ENCODE results near the gene TMEM18.
"Not testable (repeated sequence)": the region's sequence is repeated elsewhere in the genome, so short reads cannot be mapped to it uniquely, and the experiment has no call there.

TMEM18 gene

GRCh38 chr2:677056-677958 lies at the start of gene TMEM18:
Gene TMEM18 (minus strand): TSS chr2:677406. CDS start chr2:677345, 61 bp downstream.
- peak; percentile 94 for DNase-seq (ENCODE audit: low spot score)

DNA sequence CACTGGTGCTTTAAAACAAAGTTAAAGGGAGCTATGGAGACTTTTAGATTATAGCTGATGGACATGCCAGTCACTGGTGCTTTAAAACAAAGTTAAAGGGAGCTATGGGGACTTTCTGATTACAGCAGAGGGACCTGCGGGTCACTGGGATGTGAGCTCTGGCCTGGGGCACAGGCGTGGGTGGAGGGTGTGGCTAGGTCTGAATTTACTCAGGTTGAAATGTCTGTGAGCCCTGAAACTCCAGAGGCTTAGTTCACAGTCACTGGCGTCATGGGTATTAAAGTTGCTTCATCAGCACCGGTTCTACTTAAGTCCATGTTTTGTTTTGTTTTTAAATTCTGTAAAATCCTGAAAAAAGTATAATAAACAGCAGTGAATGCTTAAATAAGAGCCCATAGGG lies 49.0 kb upstream of the TMEM18 start:
- no peak for DNase-seq (ENCODE audit: low spot score)

DNA sequence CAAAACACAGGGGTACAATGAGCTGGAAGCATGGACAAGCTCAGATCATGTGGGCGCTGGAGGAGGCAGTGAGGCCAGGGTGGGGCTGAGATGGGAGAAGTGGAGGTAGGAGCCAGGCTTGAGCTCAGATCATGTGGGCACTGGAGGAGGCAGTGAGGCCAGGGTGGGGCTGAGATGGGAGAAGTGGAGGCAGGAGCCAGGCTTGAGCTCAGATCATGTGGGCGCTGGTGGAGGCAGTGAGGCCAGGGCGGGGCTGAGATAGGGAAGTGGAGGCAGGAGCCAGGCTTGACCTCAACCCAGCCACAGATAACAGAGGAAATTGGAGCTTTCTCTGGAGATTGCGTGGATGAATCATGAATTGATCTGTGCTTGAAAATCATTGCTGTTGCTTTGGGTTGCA lies 48.3 kb upstream of the TMEM18 start:
- DNase-seq (ENCODE audit: low spot score): no peak

DNA sequence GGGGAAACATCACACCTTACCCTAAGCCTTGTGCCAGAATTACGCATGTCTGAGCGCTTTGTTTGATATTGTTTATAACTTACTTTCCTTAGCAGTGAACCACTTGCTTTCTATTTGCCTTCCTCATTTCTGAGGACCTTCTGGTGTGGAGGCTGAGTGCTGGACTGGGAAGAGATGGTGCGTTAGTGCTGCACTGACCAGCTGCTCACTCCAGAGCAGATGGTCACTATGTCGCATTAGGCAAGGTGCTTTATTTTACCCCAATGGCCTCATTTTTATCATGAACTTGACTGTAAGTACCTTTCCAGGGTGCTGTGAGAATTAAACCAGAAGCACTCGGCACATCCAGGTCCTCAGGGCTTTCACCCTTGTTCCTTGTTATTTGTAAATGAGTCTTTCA lies 46.6 kb upstream of the TMEM18 start:
- no peak for DNase-seq (ENCODE audit: low spot score)

DNA sequence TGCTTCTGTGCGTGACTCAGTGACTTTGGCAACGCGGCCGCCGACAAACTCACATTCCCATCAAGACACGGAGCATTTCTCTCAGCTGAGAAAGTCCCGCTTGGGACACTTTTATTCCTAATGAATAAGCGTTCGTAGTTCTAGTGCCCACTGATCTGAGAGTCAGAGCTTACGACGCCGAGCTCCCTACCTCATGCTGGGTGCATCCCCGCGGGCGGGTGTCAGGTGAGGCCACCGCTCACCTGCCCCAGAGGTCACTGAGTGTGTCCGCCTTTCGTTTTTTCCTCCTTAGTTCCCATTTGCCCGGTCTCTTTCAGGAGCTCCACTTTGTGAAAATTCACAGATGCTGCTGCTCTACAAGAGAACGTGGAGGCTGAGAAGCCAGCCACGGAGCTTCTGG lies 43.6 kb upstream of the TMEM18 start:
- DNase-seq (ENCODE audit: low spot score): no peak

- DNase-seq (ENCODE audit: low spot score): no peak
These were observed 42.5 kb upstream of the TMEM18 start for GRCh38 chr2:719734-720133.

GRCh38 chr2:719191-719590 lies 42.0 kb upstream of the TMEM18 start:
- no peak for DNase-seq (ENCODE audit: low spot score)

- DNase-seq (ENCODE audit: low spot score): no peak
These were observed 40.5 kb upstream of the TMEM18 start for GRCh38 chr2:717661-718060.

DNA sequence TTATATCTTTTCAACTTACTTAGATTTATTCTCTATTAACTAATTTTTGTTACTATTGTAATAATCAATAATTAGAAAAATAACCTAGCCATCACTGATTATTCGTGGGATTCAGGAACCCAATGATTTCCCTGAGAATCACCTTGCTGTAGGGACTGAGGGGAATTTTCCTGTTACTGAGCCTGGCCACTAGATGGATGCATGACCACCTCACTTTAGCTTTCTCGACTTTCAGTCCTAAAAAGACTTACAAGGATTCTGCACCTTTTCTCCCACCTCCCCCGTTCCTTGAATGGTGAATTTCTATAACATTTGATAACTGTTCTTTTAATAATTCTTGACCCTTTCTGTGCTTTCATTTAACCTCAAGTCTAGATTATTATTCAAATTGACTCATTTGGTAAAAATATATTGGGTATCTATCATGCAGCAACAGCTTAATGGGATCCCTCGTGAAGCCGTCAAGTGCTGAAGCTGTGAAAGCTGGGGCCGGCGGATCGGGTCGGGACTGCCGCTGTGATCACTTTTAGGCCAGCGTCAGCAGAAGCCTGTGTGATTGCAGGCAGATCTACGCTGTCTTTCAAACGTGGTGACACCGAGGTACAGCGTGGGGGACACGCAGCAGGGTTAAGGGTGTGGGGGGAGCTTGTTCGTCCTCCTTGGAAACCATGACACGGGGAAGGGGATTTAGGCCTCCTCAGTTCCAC lies 38.8 kb upstream of the TMEM18 start:
- DNase-seq (ENCODE audit: low spot score): no peak

GRCh38 chr2:715038-715437 lies 37.8 kb upstream of the TMEM18 start:
- no peak for DNase-seq (ENCODE audit: low spot score)

DNA sequence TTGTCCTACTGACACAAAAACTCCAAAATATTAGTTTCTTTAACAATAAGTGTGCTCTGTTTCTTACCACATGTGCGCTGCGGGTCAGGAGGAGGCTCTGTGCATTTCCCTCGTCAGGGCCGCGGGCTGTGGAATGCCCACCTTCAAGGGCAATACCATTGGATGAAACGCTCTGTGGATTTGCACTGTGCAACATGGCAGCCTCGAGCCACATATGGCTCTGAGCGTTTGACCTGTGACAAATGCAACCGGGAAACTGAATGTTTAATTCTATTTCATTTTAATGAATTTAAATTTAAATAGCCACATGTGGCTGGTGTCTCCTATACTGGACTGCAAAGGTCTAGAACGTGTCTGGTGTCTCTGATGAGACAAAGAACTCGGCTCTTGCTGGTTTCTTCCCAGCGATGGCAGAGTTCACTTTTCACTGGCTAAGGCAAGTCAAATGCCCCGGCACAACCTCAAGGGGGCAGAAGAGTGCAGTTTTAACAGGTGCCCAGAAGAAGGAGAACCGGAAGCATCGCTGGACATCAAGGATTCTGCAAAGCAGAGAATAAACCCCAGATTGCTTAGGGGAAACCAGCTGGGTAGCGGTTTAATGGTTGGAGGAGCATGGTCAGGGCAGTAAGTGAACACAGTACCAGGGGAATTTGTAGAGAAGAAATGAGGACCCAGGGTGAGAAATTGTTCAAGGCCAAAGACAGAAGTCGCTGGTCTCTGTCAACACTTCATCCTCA lies 37.0 kb upstream of the TMEM18 start:
- no peak for DNase-seq (ENCODE audit: low spot score)

DNA sequence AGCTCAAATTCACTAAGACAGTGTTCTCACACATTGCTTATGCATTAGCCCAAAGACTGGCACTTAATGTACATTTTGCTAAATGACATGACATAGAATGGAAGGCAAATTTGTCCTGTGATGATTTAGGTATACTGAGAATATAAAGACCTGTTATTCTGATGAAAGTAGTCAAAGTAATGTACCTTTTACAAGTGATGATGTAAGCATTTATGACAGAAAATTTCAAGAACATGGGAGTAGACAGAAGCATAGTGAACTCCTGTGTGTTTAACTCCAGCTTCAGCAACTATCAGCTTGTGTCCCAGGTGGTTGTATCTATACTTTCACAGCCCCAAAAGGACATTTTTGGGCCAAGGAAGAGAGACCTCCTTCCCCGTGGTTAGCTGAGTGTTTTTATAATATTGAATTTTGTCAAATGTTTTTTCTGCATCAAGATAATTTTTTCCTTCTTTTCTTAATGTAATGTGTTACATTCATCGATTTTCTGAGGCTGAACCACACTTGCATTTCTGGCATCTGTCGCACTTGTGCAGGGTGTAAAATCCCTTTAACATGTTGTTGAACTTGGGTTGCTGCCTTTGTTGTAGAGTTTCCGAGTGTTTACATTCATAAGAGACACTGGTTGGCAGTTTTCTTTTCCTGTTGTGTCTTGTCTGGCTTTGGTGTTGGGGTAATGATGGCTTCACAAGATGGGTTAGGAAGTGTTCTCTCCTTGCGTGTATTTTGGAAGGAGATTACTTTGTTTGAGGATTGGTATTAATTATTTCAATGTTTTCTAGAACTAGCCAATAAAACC lies 33.9 kb upstream of the TMEM18 start:
- DNase-seq (ENCODE audit: low spot score): no peak

- DNase-seq (ENCODE audit: low spot score): no peak
These were observed 32.0 kb upstream of the TMEM18 start for GRCh38 chr2:709138-709765.

- DNase-seq (ENCODE audit: low spot score): no peak
These were observed 31.5 kb upstream of the TMEM18 start for GRCh38 chr2:708667-709066.

DNA sequence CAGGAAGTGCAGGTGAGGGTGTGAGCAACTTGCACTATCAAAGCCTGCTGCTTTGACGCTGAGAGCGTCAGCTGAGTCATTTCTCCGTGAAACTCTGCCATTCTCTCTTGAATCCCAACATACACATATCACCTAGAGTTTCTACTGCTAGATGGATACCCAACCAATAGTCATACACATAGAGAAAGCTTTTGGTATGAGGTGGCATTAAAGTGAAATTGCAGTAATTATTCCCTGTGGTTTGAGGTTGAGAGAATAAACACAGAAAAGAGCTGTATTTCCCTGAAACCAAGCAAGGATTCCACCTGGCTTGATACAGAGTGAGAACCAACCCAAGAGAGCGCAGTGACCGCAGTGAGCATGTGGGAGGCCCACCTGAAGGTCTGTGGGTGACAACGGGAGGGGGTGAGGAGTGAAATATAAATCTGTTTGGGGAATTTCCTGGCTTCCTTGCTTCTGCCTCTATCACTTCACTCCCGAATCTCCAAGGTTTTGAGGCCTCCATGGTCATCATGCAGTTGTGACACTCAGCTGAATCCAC lies 28.8 kb upstream of the TMEM18 start:
- DNase-seq (ENCODE audit: low spot score): no peak

- not testable (repeated sequence) for DNase-seq (ENCODE audit: low spot score)
These were observed 25.6 kb upstream of the TMEM18 start for GRCh38 chr2:702765-703164.

GRCh38 chr2:696999-697627 lies 19.9 kb upstream of the TMEM18 start:
- DNase-seq (ENCODE audit: low spot score): no peak

DNA sequence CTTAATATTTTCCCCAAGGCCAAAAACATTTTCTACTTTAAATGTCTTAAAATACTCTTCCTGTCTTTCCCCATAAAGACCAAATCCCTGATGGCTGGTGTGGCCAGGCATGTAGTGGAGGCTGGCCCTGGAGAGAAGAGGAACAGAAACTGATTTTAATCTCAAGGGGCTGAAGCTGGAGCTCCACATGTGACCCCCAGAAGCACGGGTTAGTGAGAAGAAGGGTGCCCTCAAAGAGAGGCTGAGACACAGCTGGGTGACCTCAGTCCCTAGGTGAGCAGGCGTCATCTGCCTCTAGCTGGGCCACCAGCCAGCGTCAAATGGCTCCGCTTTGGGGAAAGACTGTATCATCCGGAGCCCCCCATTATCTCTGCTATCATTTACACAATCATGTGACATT lies 19.3 kb upstream of the TMEM18 start:
- no peak for DNase-seq (ENCODE audit: low spot score)

DNA sequence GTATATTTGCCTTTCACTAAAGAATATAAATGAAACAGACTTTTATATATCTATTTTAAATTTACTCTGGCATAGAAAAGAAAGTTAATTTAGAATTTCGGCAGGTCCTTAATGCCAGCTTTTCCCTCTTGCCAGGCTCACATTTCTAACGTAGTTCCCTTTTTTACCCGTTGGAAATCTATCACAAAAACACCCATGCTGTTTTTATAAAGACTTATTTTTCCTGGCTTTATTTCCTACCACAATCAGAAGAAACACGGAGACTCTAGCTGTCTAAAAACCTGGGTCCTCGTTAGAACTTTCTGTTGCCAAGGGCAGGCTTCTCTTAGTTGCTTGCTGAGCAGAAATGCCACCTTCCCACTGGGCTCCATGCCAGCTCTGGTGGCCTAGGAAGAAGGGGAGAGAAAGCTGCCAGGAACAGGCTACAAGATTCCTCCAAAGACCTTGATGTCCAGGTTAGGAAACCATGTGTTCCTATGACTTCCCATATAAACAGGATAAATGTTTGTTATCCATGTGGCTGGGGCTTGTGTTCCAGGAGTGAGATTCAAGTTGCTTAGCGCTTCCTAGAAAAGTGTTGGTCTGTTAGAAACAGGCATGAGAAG lies 17.8 kb upstream of the TMEM18 start:
- no peak for DNase-seq (ENCODE audit: low spot score)

DNA sequence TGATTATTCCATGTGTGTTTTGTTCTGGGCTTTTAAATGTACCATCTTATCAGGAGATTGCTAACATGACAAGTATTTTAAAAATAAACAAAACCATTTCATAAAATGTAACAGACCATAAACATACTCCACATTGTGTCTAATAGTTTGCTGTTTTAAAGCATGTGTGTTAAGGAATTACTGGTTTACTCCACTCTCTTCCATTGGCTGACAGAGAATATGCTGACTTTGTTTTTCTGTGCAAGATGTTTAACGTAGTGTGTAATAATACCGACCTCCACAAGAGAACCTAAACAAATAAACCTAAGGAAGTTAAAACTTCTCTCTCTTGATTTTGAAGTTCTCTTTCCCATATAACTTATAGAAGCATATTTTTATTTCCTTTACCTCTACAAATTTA lies 17.0 kb upstream of the TMEM18 start:
- no peak for DNase-seq (ENCODE audit: low spot score)
